Right atrium auricular region (tissue), 2 donors: ENCODE data around the gene UBE2G2. TPM values are rescaled to one million over a fixed set of nuclear protein-coding genes. Genes with fewer than 3 reads are reported as not detected.
A peak's percentile ranks its signal among the peaks of the same experiment; 100 is the strongest.

ENCODE experiments used
- DNase-seq: peaks from one replicate; pipeline ENCODE4 v3.0.0-alpha.2; 2019; ENCODE audit warnings: low spot score
- H3K27ac ChIP-seq, 2 donors: fragments of 200-600 bp; sonication (generic); 1 replicate in 1 of 2; 2 replicates in 1 of 2; pipeline ENCODE4 v1.5.1; 2016 to 2019
- H3K27me3 ChIP-seq, 2 donors: fragments of 200-600 bp; sonication (generic); one replicate each; pipeline versions ENCODE4 v1.5.1 to v1.6.0; 2017 to 2019
- H3K36me3 ChIP-seq: fragments of 200-600 bp; sonication (generic); one replicate; pipeline ENCODE4 v1.5.1; 2016
- H3K4me1 ChIP-seq, 2 donors: fragments of 200-600 bp; sonication (generic); one replicate each; pipeline versions ENCODE4 v1.5.1 to v1.6.0; 2017 to 2019
- H3K4me3 ChIP-seq, 2 donors: fragments of 200-600 bp; sonication (generic); 1 replicate in 1 of 2; 2 replicates in 1 of 2; pipeline ENCODE4 v1.5.1; 2017 to 2019; ENCODE audit warnings: mild to moderate bottlenecking in 1 of 2, moderate library complexity in 1 of 2
- H3K9me3 ChIP-seq, 2 donors: fragments of 200-600 bp; sonication (generic); one replicate each; pipeline ENCODE4 v1.5.1; 2019
- total RNA-seq, 2 donors: library from RNA; depleted of rRNA; stranded (reverse); fragments of >200 nt; gene quantifications; one replicate each; pipeline ENCODE4 v1.1.0, GENCODE V29; 2016
- TF ChIP-seq, protein P1 (sequence below), 2 donors: fragments of 200-600 bp; sonication (generic); IDR thresholded peaks; one replicate each; pipeline ENCODE4 v1.5.1; 2019; ENCODE audit warnings: antibody characterized with exemption in 2 of 2

UBE2G2 gene
- total RNA-seq, 2 donors from 2014 or later: 47.5 to 52.5 TPM

DNA sequence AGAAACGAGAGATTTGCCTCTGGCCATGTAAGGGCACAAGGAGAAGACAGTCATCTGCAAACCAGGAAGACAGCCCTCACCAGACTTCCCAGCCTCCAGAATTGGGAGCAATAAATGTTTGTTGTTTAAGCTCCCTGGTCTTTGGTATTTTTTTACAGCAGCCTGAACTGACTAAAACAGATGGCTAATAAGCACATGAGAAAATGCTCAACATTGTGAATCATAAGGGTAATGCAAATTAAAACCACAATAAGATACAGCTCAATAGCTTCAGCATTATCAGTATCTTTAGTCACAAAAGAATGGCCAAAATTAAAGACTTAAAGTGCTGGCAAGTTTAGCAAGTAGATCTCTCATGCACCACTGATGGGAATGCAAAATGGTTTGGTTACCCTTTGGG, 11.7 kb downstream of the UBE2G2 start:
- no peaks in the 10 kb centered on the region for H3K27me3 ChIP-seq
- no peak for DNase-seq
- no peak overlapping the region for H3K4me3 ChIP-seq
- TF ChIP-seq, protein P1, sequence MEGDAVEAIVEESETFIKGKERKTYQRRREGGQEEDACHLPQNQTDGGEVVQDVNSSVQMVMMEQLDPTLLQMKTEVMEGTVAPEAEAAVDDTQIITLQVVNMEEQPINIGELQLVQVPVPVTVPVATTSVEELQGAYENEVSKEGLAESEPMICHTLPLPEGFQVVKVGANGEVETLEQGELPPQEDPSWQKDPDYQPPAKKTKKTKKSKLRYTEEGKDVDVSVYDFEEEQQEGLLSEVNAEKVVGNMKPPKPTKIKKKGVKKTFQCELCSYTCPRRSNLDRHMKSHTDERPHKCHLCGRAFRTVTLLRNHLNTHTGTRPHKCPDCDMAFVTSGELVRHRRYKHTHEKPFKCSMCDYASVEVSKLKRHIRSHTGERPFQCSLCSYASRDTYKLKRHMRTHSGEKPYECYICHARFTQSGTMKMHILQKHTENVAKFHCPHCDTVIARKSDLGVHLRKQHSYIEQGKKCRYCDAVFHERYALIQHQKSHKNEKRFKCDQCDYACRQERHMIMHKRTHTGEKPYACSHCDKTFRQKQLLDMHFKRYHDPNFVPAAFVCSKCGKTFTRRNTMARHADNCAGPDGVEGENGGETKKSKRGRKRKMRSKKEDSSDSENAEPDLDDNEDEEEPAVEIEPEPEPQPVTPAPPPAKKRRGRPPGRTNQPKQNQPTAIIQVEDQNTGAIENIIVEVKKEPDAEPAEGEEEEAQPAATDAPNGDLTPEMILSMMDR (IDR thresholded peaks at IDR 0.05): no peak
- H3K9me3 ChIP-seq: no peaks in the 10 kb centered on the region
- peaks cover 0 to 18% of the 10 kb centered on the region in 2 donors for H3K4me1 ChIP-seq
- H3K27ac ChIP-seq: no peak overlapping the region
- peaks cover 12% of the 10 kb centered on the region for H3K36me3 ChIP-seq

DNA sequence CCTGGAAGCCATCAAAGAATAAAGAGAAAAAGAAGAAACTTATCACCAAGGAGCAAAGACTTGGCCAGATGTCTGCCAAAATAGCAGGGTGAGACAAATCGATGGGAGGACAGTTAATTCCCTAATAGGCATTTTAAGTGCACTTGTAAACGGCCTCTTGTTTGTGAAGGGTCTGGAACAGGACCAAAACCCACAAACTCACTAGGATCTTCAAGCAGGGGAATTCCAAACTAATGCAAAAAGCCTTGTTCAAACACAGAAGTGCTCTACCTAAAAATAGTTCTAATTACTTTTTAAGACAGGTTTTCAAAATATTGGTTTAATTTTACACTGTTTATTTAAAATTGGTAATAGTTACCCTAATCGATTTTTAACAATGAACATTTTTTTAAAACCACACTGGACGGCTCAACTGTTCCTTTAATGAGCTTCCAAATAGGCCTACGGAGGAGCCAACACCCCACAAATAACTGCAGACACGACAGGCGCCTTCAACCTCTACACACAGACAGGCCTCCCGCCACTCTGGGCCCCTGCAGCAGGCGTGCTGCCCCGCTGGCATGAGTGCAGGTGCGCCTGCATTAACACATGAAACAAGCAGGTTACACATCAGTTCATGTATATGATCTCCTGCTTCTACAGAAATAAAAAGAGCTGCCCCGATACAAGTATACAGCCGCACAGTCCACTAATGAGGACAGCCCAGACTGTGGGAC, 15.8 kb downstream of the UBE2G2 start:
- Histone ChIP-seq H3K27ac (no peak overlapping the region), H3K4me3 (no peak overlapping the region), H3K4me1 (peaks cover 0 to 16% of the 10 kb centered on the region in 2 donors), H3K9me3 (no peaks in the 10 kb centered on the region), H3K36me3 (peaks cover 7% of the 10 kb centered on the region), H3K27me3 (no peaks in the 10 kb centered on the region)
- no peak for DNase-seq
- TF ChIP-seq, protein P1 (IDR thresholded peaks at IDR 0.05): no peak

DNA sequence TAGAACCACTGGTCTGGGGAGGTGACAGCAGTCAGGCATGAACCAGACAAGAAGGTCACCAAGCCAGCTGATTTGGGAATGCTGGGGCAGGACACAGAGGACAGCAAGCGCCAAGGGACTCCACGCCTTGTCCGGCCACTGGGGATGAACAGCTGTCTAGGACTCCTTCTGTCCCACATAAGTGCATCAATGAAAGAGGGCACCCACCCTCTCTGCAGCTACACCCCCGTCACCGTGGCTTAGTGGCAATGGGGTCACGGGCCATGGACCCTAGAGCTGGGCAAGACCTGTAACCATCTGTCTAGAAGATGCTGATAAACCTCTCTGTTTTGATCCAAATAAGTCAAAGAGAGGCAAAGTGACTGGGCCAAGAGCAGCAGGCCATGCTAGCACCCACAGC, 16.8 kb downstream of the UBE2G2 start:
- Histone ChIP-seq H3K4me3 (no peak overlapping the region), H3K27me3 (no peaks in the 10 kb centered on the region), H3K9me3 (no peaks in the 10 kb centered on the region), H3K4me1 (peaks cover 0 to 25% of the 10 kb centered on the region in 2 donors), H3K36me3 (peaks cover 7% of the 10 kb centered on the region), H3K27ac (no peak overlapping the region)
- TF ChIP-seq, protein P1 (IDR thresholded peaks at IDR 0.05): no peak
- DNase-seq: peak; percentile 32

DNA sequence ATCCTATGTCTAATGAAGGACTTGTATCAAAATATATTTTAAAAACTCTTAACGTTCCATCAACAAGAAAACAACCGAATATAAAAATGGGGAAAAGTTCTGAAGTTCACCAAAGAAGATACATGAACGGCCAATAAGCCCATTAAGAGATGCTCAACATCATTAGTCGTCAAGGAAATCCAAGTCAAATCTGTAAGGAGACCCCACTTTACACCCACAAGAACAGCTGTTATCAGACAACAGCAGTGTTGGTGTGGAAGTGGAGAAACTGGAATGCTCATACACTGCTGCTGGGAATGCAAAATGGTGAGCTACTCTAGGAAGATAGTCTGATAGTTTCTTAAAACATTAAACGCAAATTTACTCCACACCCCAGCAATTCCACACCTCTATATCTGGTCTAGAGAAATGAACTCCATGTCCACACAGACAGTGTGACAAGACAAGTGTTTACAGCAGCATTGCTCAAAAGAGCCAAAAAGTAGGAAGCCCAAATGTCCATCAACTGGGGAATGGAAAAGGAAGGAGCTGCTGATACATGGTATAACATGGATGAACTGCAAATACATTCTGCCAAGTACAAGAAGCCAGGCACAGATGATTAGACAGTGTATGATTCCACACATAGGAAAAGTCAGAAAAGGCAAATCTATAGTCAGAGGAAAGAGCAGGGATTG, 18.5 kb downstream of the UBE2G2 start:
- Histone ChIP-seq H3K36me3 (peaks cover 7% of the 10 kb centered on the region), H3K4me1 (peaks cover 0 to 33% of the 10 kb centered on the region in 2 donors), H3K27ac (no peak overlapping the region), H3K4me3 (no peak overlapping the region), H3K9me3 (no peaks in the 10 kb centered on the region), H3K27me3 (no peaks in the 10 kb centered on the region)
- TF ChIP-seq, protein P1 (IDR thresholded peaks at IDR 0.05): no peak
- peak; percentile 11 for DNase-seq

DNA sequence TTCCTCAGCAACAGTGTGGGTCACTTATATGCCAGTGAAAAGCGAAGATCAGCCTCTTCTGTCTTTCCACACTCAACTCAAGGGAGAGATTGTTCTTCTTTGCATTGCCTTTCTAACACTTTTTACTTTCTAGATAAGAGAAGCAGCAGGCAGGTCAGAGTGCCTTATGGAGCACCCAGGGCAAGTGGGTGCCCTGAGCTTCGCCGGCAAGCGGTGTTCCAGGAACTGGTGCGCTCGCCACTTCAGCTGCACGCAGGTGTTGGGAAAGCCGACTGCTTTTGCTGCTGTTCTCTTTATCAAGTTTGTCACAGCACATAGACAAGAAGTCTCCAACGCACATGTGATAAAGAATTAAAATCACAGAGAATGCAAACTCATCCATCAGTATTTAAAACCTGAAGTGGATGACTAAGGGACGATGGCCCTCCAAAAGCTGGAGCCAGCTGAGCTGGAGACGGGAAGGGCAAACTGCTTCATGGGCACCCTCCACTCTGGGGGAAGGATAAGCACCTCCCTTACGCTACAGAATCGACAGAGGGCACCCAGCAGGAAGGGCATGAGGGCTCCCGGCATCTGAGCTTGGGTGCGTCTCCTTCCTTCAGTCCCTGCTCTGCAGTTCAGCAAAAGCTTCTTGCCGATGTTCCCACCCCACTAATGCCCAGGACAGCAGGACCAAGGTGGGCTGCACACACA, 20.7 kb downstream of the UBE2G2 start:
- DNase-seq: peak; percentile 4
- Histone ChIP-seq H3K27me3 (no peaks in the 10 kb centered on the region), H3K36me3 (peaks cover 11% of the 10 kb centered on the region), H3K27ac (no peak overlapping the region), H3K4me1 (peaks cover 0 to 31% of the 10 kb centered on the region in 2 donors), H3K9me3 (no peaks in the 10 kb centered on the region), H3K4me3 (no peak overlapping the region)
- TF ChIP-seq, protein P1 (IDR thresholded peaks at IDR 0.05): no peak
